Adrenal gland (tissue), 12 donors: Measurements from ENCODE around the gene REPS2. TPM values are rescaled to one million over a fixed set of nuclear protein-coding genes. Genes with fewer than 3 reads are reported as not detected.

Experiments
- DNase-seq, 7 donors: peaks; one replicate each; pipeline ENCODE4 v3.0.0-alpha.2; 2019 to 2020
- H3K27ac ChIP-seq, 5 donors: fragments of 200-600 bp; sonication (generic) in 4 of 5; 1 replicate in 3 of 5; 2 replicates in 2 of 5; pipeline versions ENCODE4 v1.5.1 to v1.8.0; 2016 to 2020; ENCODE audit warnings: mild to moderate bottlenecking in 1 of 5
- H3K27me3 ChIP-seq: fragments of 200-600 bp; 2 replicates; pipeline ENCODE4 v1.8.0; 2021
- H3K36me3 ChIP-seq, 2 donors: fragments of 200-600 bp; replicated peaks in 1 of 2; 1 replicate in 1 of 2; 2 replicates in 1 of 2; pipeline versions ENCODE4 v1.5.1 to v1.8.0; 2018 to 2022
- H3K4me1 ChIP-seq, 2 donors: fragments of 200-600 bp; replicated peaks in 1 of 2; 1 replicate in 1 of 2; 2 replicates in 1 of 2; pipeline versions ENCODE4 v1.5.1 to v1.8.0; 2018 to 2021
- H3K4me3 ChIP-seq, 4 donors: fragments of 200-600 bp; sonication (generic) in 3 of 4; one replicate each; pipeline ENCODE4 v1.5.1; 2016 to 2018
- H3K9me3 ChIP-seq, 3 donors: fragments of 200-600 bp; sonication (generic) in 1 of 3; replicated peaks in 1 of 3; 1 replicate in 2 of 3; 2 replicates in 1 of 3; pipeline versions ENCODE4 v1.5.1 to v1.8.0; 2016 to 2021
- POLR2A ChIP-seq, 2 donors: fragments of 450-650 bp; IDR thresholded peaks; one replicate each; pipeline ENCODE4 v1.6.1; 2017; ENCODE audit warnings: antibody characterized with exemption in 2 of 2, mild to moderate bottlenecking in 2 of 2, moderate library complexity in 1 of 2
- WGBS, 4 donors: extraction: QIAGEN DNeasy Blood & Tissue Kit in 2 of 4; methylation state at CpG; one replicate each; pipeline versions ENCODE4 v1.1.5 to v1.1.7; 2013 to 2017; 5-methylcytosine and 5-hydroxymethylcytosine counted together
- intact Hi-C, 2 donors: fragments of 100-400 bp; cut with DNase I; formaldehyde crosslinking; loops; one replicate each; pipeline versions ENCODE4 v1.14.1 to v1.15.0; 2022 to 2023
- polyA plus RNA-seq, 3 donors: library from polyadenylated mRNA; stranded (reverse); fragments of 200-250 nt in 2 of 3; fragments of 350-450 nt in 1 of 3; fragmentation: Illumina TruSeq in 1 of 3; extraction: RNeasy Lipid Tissue Mini Kit (QIAGEN cat#74804) in 1 of 3; gene quantifications; one replicate each; pipeline ENCODE4 v1.2.3, GENCODE V29; 2013 to 2014
- total RNA-seq, 9 donors: library from RNA; depleted of rRNA in 4 of 9; stranded (reverse); fragments of >200 nt in 4 of 9; fragments of 120-200 nt in 1 of 9; fragmentation: NEBNext Ultra II Directional in 1 of 9; extraction: Animal tissue kit (Norgen Biotek cat#: 25700) in 1 of 9; gene quantifications; one replicate each; pipeline versions ENCODE4 v1.1.0 to v1.2.4, GENCODE V29; 2013 to 2023
- TF ChIP-seq, protein P1 (sequence below), 6 experiments: fragments of 450-650 bp in 4 of 6; fragments of 200-600 bp in 2 of 6; sonication (generic) in 1 of 6; IDR thresholded peaks; 1 replicate in 5 of 6; 2 replicates in 1 of 6; pipeline versions ENCODE4 v1.5.1 to v1.8.0; 2016 to 2021; ENCODE audit warnings: antibody characterized with exemption in 6 of 6, mild to moderate bottlenecking in 2 of 6, moderate library complexity in 1 of 6
- donor health status: healthy with polysubstance abuse.
- donor health status: Bipolar disorder and iron deficiency.
- donor health status: DM: yes; HTN: yes; CAD: no.
- donor health status: DM: no; HTN: no; CAD: no.
- donor health status: DM: no; HTN: no; CAD: no.
- donor health status: DM: yes; HTN: yes; CAD: no.

REPS2 gene
- total and polyA plus RNA-seq, 12 donors: 13.9 to 87.0 (median 41.3) TPM

GRCh38 chrX:17023661-17024060, 77.2 kb downstream of the REPS2 start:
- Histone ChIP-seq H3K36me3 (no peaks in the 10 kb centered on the region), H3K9me3 (no peaks in the 10 kb centered on the region), H3K27me3 (no peaks in the 10 kb centered on the region), H3K4me1 (no peaks in the 10 kb centered on the region), H3K4me3 (no peak overlapping the region), H3K27ac (no peak overlapping the region)
- intact Hi-C loops: no loop called here
- DNase-seq: no peak
- 75 to 98% (median 86%) methylated on average over 2 of the region's 2 CpGs for WGBS, 4 donors
- TF ChIP-seq POLR2A (IDR thresholded peaks at IDR 0.05): no peak
- TF ChIP-seq, protein P1, sequence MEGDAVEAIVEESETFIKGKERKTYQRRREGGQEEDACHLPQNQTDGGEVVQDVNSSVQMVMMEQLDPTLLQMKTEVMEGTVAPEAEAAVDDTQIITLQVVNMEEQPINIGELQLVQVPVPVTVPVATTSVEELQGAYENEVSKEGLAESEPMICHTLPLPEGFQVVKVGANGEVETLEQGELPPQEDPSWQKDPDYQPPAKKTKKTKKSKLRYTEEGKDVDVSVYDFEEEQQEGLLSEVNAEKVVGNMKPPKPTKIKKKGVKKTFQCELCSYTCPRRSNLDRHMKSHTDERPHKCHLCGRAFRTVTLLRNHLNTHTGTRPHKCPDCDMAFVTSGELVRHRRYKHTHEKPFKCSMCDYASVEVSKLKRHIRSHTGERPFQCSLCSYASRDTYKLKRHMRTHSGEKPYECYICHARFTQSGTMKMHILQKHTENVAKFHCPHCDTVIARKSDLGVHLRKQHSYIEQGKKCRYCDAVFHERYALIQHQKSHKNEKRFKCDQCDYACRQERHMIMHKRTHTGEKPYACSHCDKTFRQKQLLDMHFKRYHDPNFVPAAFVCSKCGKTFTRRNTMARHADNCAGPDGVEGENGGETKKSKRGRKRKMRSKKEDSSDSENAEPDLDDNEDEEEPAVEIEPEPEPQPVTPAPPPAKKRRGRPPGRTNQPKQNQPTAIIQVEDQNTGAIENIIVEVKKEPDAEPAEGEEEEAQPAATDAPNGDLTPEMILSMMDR (IDR thresholded peaks at IDR 0.05): no peak

GRCh38 chrX:17024886-17025285, 78.4 kb downstream of the REPS2 start:
- WGBS, 4 donors: 30 to 47% (median 34%) methylated on average over 9 to 11 of the region's 11 CpGs
- H3K9me3 ChIP-seq: no peaks in the 10 kb centered on the region
- no peaks in the 10 kb centered on the region for H3K4me1 ChIP-seq
- H3K27me3 ChIP-seq: no peaks in the 10 kb centered on the region
- peak overlapping the region in 1 of 5 donors; percentile 6 for H3K27ac ChIP-seq
- no peaks in the 10 kb centered on the region for H3K36me3 ChIP-seq
- no peak overlapping the region for H3K4me3 ChIP-seq
- intact Hi-C loops: no loop called here
- DNase-seq: peak in 6 of 7 donors; percentile 27 to 62 (median 30)
- TF ChIP-seq POLR2A (IDR thresholded peaks at IDR 0.05): peak in 1 of 2 donors; percentile 32
- TF ChIP-seq, protein P1 (IDR thresholded peaks at IDR 0.05): no peak

DNA sequence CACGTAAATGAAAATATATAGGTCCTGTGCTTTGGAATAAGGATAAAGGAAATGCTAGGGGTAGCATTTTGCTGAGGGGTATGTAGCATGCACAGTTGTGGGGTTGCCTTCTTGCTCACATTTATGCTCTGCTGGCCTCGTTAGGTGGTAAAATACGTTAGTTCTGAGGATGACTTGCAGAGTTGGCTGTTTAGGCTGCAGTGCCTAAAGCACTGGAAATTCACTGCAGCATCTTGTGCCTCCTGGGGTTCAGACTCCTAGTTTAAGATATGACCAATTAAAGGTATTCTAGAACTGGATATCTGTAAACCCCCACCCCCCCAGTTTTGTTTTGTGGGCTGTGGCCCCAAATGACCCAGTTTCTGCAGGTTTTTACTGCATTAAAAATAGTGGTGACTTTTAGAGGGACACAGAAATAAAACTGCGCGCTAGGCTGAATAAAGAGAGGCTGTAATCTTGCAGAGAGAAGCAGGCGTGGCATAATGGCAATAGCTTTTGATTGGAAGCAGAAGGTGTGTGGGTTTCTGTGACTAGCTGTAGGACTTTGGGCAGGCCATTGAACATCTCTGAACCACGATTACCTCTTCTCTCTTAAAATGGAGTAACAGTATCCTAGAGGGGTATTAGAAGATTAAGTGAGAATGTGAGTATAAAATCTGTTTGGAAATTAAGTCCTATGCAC, 79.3 kb downstream of the REPS2 start:
- Histone ChIP-seq H3K4me1 (no peaks in the 10 kb centered on the region), H3K36me3 (no peaks in the 10 kb centered on the region), H3K27ac (no peak overlapping the region), H3K27me3 (no peaks in the 10 kb centered on the region), H3K9me3 (no peaks in the 10 kb centered on the region), H3K4me3 (no peak overlapping the region)
- 67 to 81% (median 76%) methylated on average over 7 of the region's 7 CpGs for WGBS, 4 donors
- intact Hi-C loops: no loop called here
- no peak for TF ChIP-seq POLR2A (IDR thresholded peaks at IDR 0.05)
- TF ChIP-seq, protein P1 (IDR thresholded peaks at IDR 0.05): no peak
- no peak for DNase-seq

DNA sequence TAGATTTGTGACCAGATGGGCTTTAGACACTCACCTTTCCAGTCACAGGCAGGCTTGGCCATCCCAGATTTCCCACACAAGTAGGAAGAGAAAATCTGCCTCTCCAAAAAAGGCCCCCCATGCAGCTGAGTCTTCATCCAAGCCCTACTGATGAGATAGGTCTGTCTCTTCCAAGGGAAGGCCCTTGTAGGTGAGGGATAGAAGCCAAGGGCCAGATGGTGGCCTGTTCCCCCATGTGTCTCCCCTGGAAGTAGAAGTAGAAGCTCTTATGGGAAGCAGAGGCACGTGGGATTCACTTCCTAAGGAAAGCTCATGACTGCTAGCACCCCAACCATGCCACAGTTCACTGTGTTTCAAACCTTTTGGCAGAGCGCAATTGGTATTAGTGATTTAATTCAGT, 81.5 kb downstream of the REPS2 start:
- Histone ChIP-seq H3K4me3 (no peak overlapping the region), H3K27ac (peak overlapping the region in 1 of 5 donors; percentile 31), H3K4me1 (no peaks in the 10 kb centered on the region), H3K36me3 (no peaks in the 10 kb centered on the region), H3K9me3 (no peaks in the 10 kb centered on the region), H3K27me3 (no peaks in the 10 kb centered on the region)
- 61 to 90% (median 79%) methylated on average over 2 of the region's 2 CpGs for WGBS, 4 donors
- no peak for TF ChIP-seq POLR2A (IDR thresholded peaks at IDR 0.05)
- TF ChIP-seq, protein P1 (IDR thresholded peaks at IDR 0.05): no peak
- intact Hi-C loops: no loop called here
- no peak for DNase-seq
